Ishikawa (cell line): ENCODE measurements around the gene SLC39A7.

Experiments used
- CEBPB ChIP-seq: IDR thresholded peaks from 2 replicates; pipeline ENCODE4 v1.6.1; 2012
- CREB1 ChIP-seq: IDR thresholded peaks from 2 replicates; pipeline ENCODE4 v1.6.1; 2012; ENCODE audit warnings: low read depth
- EGR1 ChIP-seq: IDR thresholded peaks from 2 replicates; pipeline ENCODE4 v1.6.1; 2012
- EP300 ChIP-seq: IDR thresholded peaks from 2 replicates; pipeline ENCODE4 v1.6.1; 2012; ENCODE audit warnings: borderline replicate concordance
- FOXM1 ChIP-seq: IDR thresholded peaks from 2 replicates; pipeline ENCODE4 v1.6.1; 2012; ENCODE audit warnings: low read depth, borderline replicate concordance
- RAD21 ChIP-seq: IDR thresholded peaks from 2 replicates; pipeline ENCODE4 v1.6.1; 2012; ENCODE audit warnings: low read depth
- TAF1 ChIP-seq: IDR thresholded peaks from 2 replicates; pipeline ENCODE4 v1.6.1; 2012; ENCODE audit warnings: low read depth, mild to moderate bottlenecking
- TCF12 ChIP-seq: IDR thresholded peaks from 2 replicates; pipeline ENCODE4 v1.6.1; 2012; ENCODE audit warnings: low read depth
- TEAD4 ChIP-seq: IDR thresholded peaks from 2 replicates; pipeline ENCODE4 v1.6.1; 2012
- TF ChIP-seq, protein P1 (sequence below): IDR thresholded peaks from 2 replicates; pipeline ENCODE4 v1.6.1; 2012
- TF ChIP-seq, protein P2 (sequence below): IDR thresholded peaks from 2 replicates; pipeline ENCODE4 v1.6.1; 2012; ENCODE audit warnings: low read depth, mild to moderate bottlenecking
- TF ChIP-seq, protein P3 (sequence below): IDR thresholded peaks from 2 replicates; pipeline ENCODE4 v1.6.1; 2012

DNA sequence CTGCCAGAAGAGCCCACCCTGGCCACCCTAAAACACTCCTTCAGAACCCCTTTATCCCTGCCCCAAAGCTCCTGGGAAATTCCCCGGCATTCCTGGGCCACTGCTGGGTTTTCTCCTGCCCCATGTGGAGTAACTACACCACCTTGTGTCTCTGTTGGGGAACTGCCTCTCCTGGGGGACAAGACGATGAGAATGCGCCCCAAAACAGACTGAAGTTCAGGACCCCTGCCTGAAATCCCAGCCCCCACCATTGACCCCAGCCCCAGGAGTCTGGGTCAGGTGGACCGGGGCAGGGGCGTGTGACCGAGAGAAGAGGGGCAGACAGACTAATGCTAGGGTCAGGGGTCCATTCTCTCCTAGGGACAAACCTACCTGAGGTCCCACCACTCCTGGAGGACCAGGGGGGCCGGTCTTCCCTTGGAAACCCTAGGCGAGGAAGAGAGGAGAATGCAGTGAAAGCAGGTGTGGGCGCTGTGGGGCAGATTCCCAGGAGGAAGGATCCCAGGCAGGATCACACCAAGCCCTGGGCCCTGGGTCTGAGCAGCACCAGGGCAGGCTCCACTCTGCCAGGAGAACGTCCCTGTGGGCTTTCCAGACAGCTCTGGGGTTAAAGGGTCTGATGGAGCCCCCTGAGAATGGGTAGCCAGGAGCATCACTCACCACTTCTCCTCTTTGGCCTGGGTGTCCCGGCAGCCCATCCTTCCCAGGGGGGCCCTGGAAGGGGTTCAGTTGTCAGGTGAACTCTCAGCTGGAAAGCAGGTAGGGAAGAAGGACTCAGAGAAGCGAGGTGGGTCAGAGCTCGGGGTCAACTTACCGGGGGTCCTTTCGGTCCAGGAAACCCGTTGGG lies 27.8 kb upstream of the SLC39A7 start:
- TF ChIP-seq EP300 (no peak), TCF12 (no peak), TEAD4 (no peak; the same call in 1 of the 2 replicates), RAD21 (peak; percentile 68), EGR1 (no peak), CREB1 (no peak), FOXM1 (no peak), TAF1 (no peak), CEBPB (no peak)
- TF ChIP-seq, protein P1, sequence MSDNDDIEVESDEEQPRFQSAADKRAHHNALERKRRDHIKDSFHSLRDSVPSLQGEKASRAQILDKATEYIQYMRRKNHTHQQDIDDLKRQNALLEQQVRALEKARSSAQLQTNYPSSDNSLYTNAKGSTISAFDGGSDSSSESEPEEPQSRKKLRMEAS, result no peak
- TF ChIP-seq, protein P2, sequence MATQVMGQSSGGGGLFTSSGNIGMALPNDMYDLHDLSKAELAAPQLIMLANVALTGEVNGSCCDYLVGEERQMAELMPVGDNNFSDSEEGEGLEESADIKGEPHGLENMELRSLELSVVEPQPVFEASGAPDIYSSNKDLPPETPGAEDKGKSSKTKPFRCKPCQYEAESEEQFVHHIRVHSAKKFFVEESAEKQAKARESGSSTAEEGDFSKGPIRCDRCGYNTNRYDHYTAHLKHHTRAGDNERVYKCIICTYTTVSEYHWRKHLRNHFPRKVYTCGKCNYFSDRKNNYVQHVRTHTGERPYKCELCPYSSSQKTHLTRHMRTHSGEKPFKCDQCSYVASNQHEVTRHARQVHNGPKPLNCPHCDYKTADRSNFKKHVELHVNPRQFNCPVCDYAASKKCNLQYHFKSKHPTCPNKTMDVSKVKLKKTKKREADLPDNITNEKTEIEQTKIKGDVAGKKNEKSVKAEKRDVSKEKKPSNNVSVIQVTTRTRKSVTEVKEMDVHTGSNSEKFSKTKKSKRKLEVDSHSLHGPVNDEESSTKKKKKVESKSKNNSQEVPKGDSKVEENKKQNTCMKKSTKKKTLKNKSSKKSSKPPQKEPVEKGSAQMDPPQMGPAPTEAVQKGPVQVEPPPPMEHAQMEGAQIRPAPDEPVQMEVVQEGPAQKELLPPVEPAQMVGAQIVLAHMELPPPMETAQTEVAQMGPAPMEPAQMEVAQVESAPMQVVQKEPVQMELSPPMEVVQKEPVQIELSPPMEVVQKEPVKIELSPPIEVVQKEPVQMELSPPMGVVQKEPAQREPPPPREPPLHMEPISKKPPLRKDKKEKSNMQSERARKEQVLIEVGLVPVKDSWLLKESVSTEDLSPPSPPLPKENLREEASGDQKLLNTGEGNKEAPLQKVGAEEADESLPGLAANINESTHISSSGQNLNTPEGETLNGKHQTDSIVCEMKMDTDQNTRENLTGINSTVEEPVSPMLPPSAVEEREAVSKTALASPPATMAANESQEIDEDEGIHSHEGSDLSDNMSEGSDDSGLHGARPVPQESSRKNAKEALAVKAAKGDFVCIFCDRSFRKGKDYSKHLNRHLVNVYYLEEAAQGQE, result no peak
- TF ChIP-seq, protein P3, sequence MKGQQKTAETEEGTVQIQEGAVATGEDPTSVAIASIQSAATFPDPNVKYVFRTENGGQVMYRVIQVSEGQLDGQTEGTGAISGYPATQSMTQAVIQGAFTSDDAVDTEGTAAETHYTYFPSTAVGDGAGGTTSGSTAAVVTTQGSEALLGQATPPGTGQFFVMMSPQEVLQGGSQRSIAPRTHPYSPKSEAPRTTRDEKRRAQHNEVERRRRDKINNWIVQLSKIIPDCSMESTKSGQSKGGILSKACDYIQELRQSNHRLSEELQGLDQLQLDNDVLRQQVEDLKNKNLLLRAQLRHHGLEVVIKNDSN, result no peak
